ENCODE measurements around the gene CNNM4.

GRCh38 chr2:96801786-96802595, 41.3 kb downstream of the CNNM4 start:
- TF ChIP-seq CTCF (IDR thresholded peaks at IDR 0.05): no peak
- TF ChIP-seq, protein P1, sequence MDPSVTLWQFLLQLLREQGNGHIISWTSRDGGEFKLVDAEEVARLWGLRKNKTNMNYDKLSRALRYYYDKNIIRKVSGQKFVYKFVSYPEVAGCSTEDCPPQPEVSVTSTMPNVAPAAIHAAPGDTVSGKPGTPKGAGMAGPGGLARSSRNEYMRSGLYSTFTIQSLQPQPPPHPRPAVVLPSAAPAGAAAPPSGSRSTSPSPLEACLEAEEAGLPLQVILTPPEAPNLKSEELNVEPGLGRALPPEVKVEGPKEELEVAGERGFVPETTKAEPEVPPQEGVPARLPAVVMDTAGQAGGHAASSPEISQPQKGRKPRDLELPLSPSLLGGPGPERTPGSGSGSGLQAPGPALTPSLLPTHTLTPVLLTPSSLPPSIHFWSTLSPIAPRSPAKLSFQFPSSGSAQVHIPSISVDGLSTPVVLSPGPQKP (IDR thresholded peaks at IDR 0.05; ENCODE audit: low read depth, low read length): no peak
- TF ChIP-seq JUNB (IDR thresholded peaks at IDR 0.05): no peak

Data from A549 (cell line).